Measurements from ENCODE around the gene WHRN. TPM values are rescaled to one million over a fixed set of nuclear protein-coding genes. Genes with fewer than 3 reads are reported as not detected.

Gene WHRN
- total and polyA plus RNA-seq, 2 donors (not counting 1 experiment from before 2014, with no cell fraction given), result 19.4 to 95.7 TPM

DNA sequence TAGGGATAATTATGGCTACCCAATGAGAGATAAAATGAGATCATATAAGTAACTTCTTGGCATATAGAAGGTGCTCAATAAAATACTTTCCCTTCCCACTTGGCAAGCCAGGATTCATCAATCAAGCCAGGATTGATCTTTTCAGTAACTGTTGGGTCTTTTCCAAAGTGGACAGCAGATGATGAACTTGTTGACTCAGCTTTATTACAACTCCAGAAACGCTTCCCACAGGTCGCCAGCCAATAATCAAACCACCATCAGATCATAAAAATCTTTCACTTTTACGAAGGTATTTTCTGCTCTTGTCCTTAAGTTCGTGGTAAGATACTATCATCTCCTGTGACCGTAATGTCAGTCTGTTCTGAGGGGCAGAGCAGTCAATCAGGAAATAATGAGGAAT lies 39.8 kb upstream of the WHRN start:
- peaks cover 23% of the 10 kb centered on the region for H3K4me1 Mint-ChIP-seq
- no peak overlapping the region for H3K27ac ChIP-seq (ENCODE audit: low read length in 2 of 2)
- no peak overlapping the region for H3K4me3 Mint-ChIP-seq
- H3K9me3 ChIP-seq (ENCODE audit: control extremely low read depth in 1 of 3, control insufficient read depth in 2 of 3, insufficient read depth in 1 of 3, low read length in 2 of 3), result peaks cover 0 to 9% (median 2%) of the 10 kb centered on the region in 3 donors
- TF ChIP-seq EZH2 (IDR thresholded peaks at IDR 0.05; ENCODE audit: borderline replicate concordance, insufficient read depth, low read depth, low read length, poor library complexity, severe bottlenecking), result no peak
- TF ChIP-seq, protein P1, sequence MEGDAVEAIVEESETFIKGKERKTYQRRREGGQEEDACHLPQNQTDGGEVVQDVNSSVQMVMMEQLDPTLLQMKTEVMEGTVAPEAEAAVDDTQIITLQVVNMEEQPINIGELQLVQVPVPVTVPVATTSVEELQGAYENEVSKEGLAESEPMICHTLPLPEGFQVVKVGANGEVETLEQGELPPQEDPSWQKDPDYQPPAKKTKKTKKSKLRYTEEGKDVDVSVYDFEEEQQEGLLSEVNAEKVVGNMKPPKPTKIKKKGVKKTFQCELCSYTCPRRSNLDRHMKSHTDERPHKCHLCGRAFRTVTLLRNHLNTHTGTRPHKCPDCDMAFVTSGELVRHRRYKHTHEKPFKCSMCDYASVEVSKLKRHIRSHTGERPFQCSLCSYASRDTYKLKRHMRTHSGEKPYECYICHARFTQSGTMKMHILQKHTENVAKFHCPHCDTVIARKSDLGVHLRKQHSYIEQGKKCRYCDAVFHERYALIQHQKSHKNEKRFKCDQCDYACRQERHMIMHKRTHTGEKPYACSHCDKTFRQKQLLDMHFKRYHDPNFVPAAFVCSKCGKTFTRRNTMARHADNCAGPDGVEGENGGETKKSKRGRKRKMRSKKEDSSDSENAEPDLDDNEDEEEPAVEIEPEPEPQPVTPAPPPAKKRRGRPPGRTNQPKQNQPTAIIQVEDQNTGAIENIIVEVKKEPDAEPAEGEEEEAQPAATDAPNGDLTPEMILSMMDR (IDR thresholded peaks at IDR 0.05), result no peak
- H3K9me3 Mint-ChIP-seq (ENCODE audit: insufficient read depth), result no peaks in the 10 kb centered on the region
- 79% methylated on average over 4 of the region's 5 CpGs for WGBS (ENCODE audit: insufficient coverage)
- H3K36me3 ChIP-seq (replicated peaks in 1 of 2; ENCODE audit: control extremely low read depth in 1 of 2, control insufficient read depth in 1 of 2, extremely low read depth in 1 of 2, insufficient read depth in 2 of 2, low read length in 1 of 2), result no peaks in the 10 kb centered on the region
- no peaks in the 10 kb centered on the region for H3K27me3 ChIP-seq (replicated peaks in 1 of 4; ENCODE audit: control extremely low read depth in 1 of 4, control insufficient read depth in 3 of 4, insufficient read depth in 4 of 4, low read length in 3 of 4)
- no peak overlapping the region for H3K27ac Mint-ChIP-seq
- intact Hi-C loops (cut with micrococcal nuclease), result no loop called here
- no peak overlapping the region for H2AFZ ChIP-seq (ENCODE audit: insufficient read depth, low read depth, low read length, poor library complexity, severe bottlenecking)
- ChIA-PET CTCF (interaction anchor here (0.8 to 1.7 kb wide), 3 partner anchors 108 to 140 kb away, joined by 3 to 5 read pairs (median 4); partner anchors contain the start of gene TEX48), POLR2A (no interaction called here)
- ATAC-seq (ENCODE audit: low read depth) (no peak), DNase-seq (no peak)
- H3K27me3 Mint-ChIP-seq, result no peaks in the 10 kb centered on the region
- no peaks in the 10 kb centered on the region for H3K79me2 ChIP-seq (ENCODE audit: control insufficient read depth, insufficient read depth, low read length)
- H3K4me3 ChIP-seq (ENCODE audit: control extremely low read depth in 1 of 5, extremely low read depth in 1 of 5, insufficient read depth in 1 of 5, low read depth in 2 of 5, low read length in 4 of 5), result no peak overlapping the region
- H3K4me1 ChIP-seq (ENCODE audit: control insufficient read depth in 2 of 2, insufficient read depth in 2 of 2, low read length in 2 of 2), result peaks cover 0 to 4% of the 10 kb centered on the region in 2 donors
- H4K20me1 ChIP-seq (ENCODE audit: control insufficient read depth, insufficient read depth, low read length, poor library complexity, severe bottlenecking), result no peaks in the 10 kb centered on the region
- H3K9ac ChIP-seq (ENCODE audit: low read length), result no peak overlapping the region
- H3K4me2 ChIP-seq (replicated peaks; ENCODE audit: low read depth, low read length, poor library complexity, severe bottlenecking), result no peak overlapping the region

DNA sequence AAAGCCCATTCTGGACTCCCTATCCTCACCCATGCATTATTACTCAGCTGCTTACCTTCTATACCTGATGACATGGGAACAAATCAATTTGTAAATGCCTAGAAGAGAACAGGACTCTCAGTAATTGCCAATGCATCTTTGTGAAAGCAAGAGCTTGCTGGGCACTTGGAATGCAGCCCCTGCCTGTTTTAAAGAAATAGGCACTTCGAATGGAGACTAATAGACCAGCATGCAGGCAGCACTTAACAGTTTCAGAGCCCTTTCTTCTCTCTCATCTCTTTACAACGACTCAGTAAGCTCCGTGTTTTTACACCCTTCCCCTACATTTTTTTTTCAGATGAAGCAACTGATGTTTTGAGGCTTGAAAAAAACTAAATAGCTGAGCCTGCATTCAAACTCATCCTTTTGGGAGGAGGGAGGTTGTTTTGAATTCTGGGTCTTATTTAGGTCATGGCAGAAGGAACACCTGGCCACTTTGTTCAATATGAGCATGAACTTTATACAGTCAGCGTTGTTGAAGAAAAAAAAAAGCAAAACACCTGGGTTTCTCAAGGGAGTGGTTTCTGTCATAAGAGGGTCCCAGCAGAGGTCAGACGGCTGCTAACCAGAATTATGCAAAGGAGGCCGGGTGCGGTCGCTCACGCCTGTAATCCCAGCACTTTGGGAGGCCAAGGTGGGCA lies 34.6 kb upstream of the WHRN start:
- Histone ChIP-seq H3K4me1 (ENCODE audit: control insufficient read depth in 2 of 2, insufficient read depth in 2 of 2, low read length in 2 of 2) (peaks cover 8 to 13% of the 10 kb centered on the region in 2 donors), H3K9me3 (ENCODE audit: control extremely low read depth in 1 of 3, control insufficient read depth in 2 of 3, insufficient read depth in 1 of 3, low read length in 2 of 3) (no peaks in the 10 kb centered on the region), H3K9ac (ENCODE audit: low read length) (no peak overlapping the region), H3K27me3 (replicated peaks in 1 of 4; ENCODE audit: control extremely low read depth in 1 of 4, control insufficient read depth in 3 of 4, insufficient read depth in 4 of 4, low read length in 3 of 4) (no peaks in the 10 kb centered on the region), H3K79me2 (ENCODE audit: control insufficient read depth, insufficient read depth, low read length) (no peaks in the 10 kb centered on the region), H3K4me3 (ENCODE audit: control extremely low read depth in 1 of 5, extremely low read depth in 1 of 5, insufficient read depth in 1 of 5, low read depth in 2 of 5, low read length in 4 of 5) (no peak overlapping the region), H4K20me1 (ENCODE audit: control insufficient read depth, insufficient read depth, low read length, poor library complexity, severe bottlenecking) (no peaks in the 10 kb centered on the region), H3K27ac (ENCODE audit: low read length in 2 of 2) (no peak overlapping the region), H2AFZ (ENCODE audit: insufficient read depth, low read depth, low read length, poor library complexity, severe bottlenecking) (no peak overlapping the region), H3K36me3 (replicated peaks in 1 of 2; ENCODE audit: control extremely low read depth in 1 of 2, control insufficient read depth in 1 of 2, extremely low read depth in 1 of 2, insufficient read depth in 2 of 2, low read length in 1 of 2) (no peaks in the 10 kb centered on the region), H3K4me2 (replicated peaks; ENCODE audit: low read depth, low read length, poor library complexity, severe bottlenecking) (no peak overlapping the region)
- intact Hi-C loops (cut with micrococcal nuclease), result loop anchor here (2.0 to 5.0 kb wide), 3 partner anchors 49 to 127 kb away; partner anchors contain the start of gene TMEM268
- Mint-ChIP-seq H3K27me3 (no peaks in the 10 kb centered on the region), H3K4me1 (peaks cover 31% of the 10 kb centered on the region), H3K4me3 (no peak overlapping the region), H3K27ac (no peak overlapping the region), H3K9me3 (ENCODE audit: insufficient read depth) (no peaks in the 10 kb centered on the region)
- ATAC-seq (ENCODE audit: low read depth) (no peak), DNase-seq (no peak)
- POLR2A ChIA-PET, result no interaction called here
- TF ChIP-seq EZH2 (IDR thresholded peaks at IDR 0.05; ENCODE audit: borderline replicate concordance, insufficient read depth, low read depth, low read length, poor library complexity, severe bottlenecking), result no peak
- 86% methylated on average over 8 of the region's 9 CpGs for WGBS (ENCODE audit: insufficient coverage)
- CTCF ChIA-PET, result interaction anchor here (0.7 to 5.9 kb wide), 9 partner anchors 8 to 134 kb away, joined by 3 to 89 read pairs (median 17); no protein-coding TSS in a partner anchor
